Thymus (tissue), 11 donors: ENCODE measurements around the gene DNAJC7. TPM values are rescaled to one million over a fixed set of nuclear protein-coding genes. Genes with fewer than 3 reads are reported as not detected.

Experiments
- DNase-seq, 9 donors: peaks; one replicate each; pipeline ENCODE4 v3.0.0-alpha.2; 2013; ENCODE audit warnings: low spot score in 9 of 9, low read depth in 6 of 9, missing footprints in 1 of 9
- H3K27ac ChIP-seq, 2 donors: one replicate each; pipeline ENCODE4 v1.5.1; 2013; ENCODE audit warnings: control low read depth in 1 of 2, low read depth in 1 of 2, low read length in 1 of 2, mild to moderate bottlenecking in 1 of 2, moderate library complexity in 1 of 2
- H3K27me3 ChIP-seq, 2 donors: one replicate each; pipeline ENCODE4 v1.5.1; 2013; ENCODE audit warnings: low read length in 1 of 2; ENCODE audit not compliant: control insufficient read depth in 2 of 2, insufficient read depth in 1 of 2
- H3K36me3 ChIP-seq, 2 donors: one replicate each; pipeline ENCODE4 v1.5.1; 2013; ENCODE audit warnings: low read length in 1 of 2, mild to moderate bottlenecking in 1 of 2, moderate library complexity in 1 of 2; ENCODE audit not compliant: control insufficient read depth in 2 of 2, insufficient read depth in 2 of 2
- H3K4me1 ChIP-seq, 2 donors: one replicate each; pipeline ENCODE4 v1.5.1; 2013; ENCODE audit warnings: low read length in 2 of 2; ENCODE audit not compliant: control insufficient read depth in 2 of 2, insufficient read depth in 2 of 2
- H3K4me3 ChIP-seq, 2 donors: one replicate each; pipeline ENCODE4 v1.5.1; 2013; ENCODE audit warnings: low read length in 2 of 2, control low read depth in 1 of 2, mild to moderate bottlenecking in 1 of 2
- H3K9me3 ChIP-seq, 2 donors: one replicate each; pipeline ENCODE4 v1.5.1; 2013; ENCODE audit warnings: low read length in 1 of 2, mild to moderate bottlenecking in 1 of 2; ENCODE audit not compliant: control insufficient read depth in 2 of 2, insufficient read depth in 1 of 2
- WGBS: extraction: QIAGEN DNeasy Blood & Tissue Kit; methylation state at CpG from one replicate; pipeline ENCODE4 v1.1.7; 2013; 5-methylcytosine and 5-hydroxymethylcytosine counted together
- polyA plus RNA-seq: library from polyadenylated mRNA; stranded (reverse); fragments of 200-250 nt; gene quantifications from one replicate; pipeline ENCODE4 v1.2.3, GENCODE V29; 2013
- total RNA-seq: library from RNA; stranded (reverse); fragments of 120-200 nt; gene quantifications from one replicate; pipeline ENCODE4 v1.2.4, GENCODE V29; 2013
- donor health status: healthy.

Gene DNAJC7
- total and polyA plus RNA-seq, 2 donors, result 95.7 to 99.1 TPM

- H3K27me3 ChIP-seq, result no peaks in the 10 kb centered on the region
- no peaks in the 10 kb centered on the region for H3K36me3 ChIP-seq
- no peak overlapping the region for H3K4me3 ChIP-seq
- WGBS, result 24% methylated on average over 9 of the region's 9 CpGs
- peak in 8 of 9 donors; percentile 58 to 88 (median 75) for DNase-seq
- H3K9me3 ChIP-seq, result no peaks in the 10 kb centered on the region
- peaks cover 12 to 39% of the 10 kb centered on the region in 2 donors for H3K4me1 ChIP-seq
- H3K27ac ChIP-seq, result peak overlapping the region in 1 of 2 donors; percentile 22
Measured at GRCh38 chr17:41962768-41963434, 54.3 kb downstream of the DNAJC7 start.

- 69% methylated on average over 5 of the region's 5 CpGs for WGBS
- Histone ChIP-seq H3K4me1 (peaks cover 5 to 31% of the 10 kb centered on the region in 2 donors), H3K4me3 (no peak overlapping the region), H3K27me3 (no peaks in the 10 kb centered on the region), H3K27ac (no peak overlapping the region), H3K9me3 (no peaks in the 10 kb centered on the region), H3K36me3 (no peaks in the 10 kb centered on the region)
- DNase-seq, result peak in 2 of 9 donors; percentile 23 to 46
Measured at GRCh38 chr17:41962111-41962510, 55.1 kb downstream of the DNAJC7 start.

GRCh38 chr17:41959336-41960095 lies 57.7 kb downstream of the DNAJC7 start:
- Histone ChIP-seq H3K4me1 (peaks cover 0 to 22% of the 10 kb centered on the region in 2 donors), H3K9me3 (no peaks in the 10 kb centered on the region), H3K27ac (no peak overlapping the region), H3K36me3 (no peaks in the 10 kb centered on the region), H3K27me3 (no peaks in the 10 kb centered on the region), H3K4me3 (no peak overlapping the region)
- 84% methylated on average over 17 of the region's 17 CpGs for WGBS
- DNase-seq, result peak in 2 of 9 donors; percentile 28 to 36

- Histone ChIP-seq H3K27ac (no peak overlapping the region), H3K4me1 (peaks cover 0 to 22% of the 10 kb centered on the region in 2 donors), H3K27me3 (no peaks in the 10 kb centered on the region), H3K36me3 (no peaks in the 10 kb centered on the region), H3K4me3 (no peak overlapping the region), H3K9me3 (no peaks in the 10 kb centered on the region)
- DNase-seq, result no peak
- 97% methylated on average over 2 of the region's 2 CpGs for WGBS
Measured at GRCh38 chr17:41959030-41959335, 58.3 kb downstream of the DNAJC7 start.

GRCh38 chr17:41957869-41958439 lies 59.3 kb downstream of the DNAJC7 start:
- no peaks in the 10 kb centered on the region for H3K27me3 ChIP-seq
- peaks cover 0 to 20% of the 10 kb centered on the region in 2 donors for H3K4me1 ChIP-seq
- H3K9me3 ChIP-seq, result no peaks in the 10 kb centered on the region
- H3K4me3 ChIP-seq, result no peak overlapping the region
- WGBS, result 97% methylated on average over 6 of the region's 6 CpGs
- no peaks in the 10 kb centered on the region for H3K36me3 ChIP-seq
- H3K27ac ChIP-seq, result no peak overlapping the region
- no peak for DNase-seq

- H3K27me3 ChIP-seq, result no peaks in the 10 kb centered on the region
- H3K9me3 ChIP-seq, result no peaks in the 10 kb centered on the region
- WGBS, result 86% methylated on average over 11 of the region's 11 CpGs
- no peak overlapping the region for H3K4me3 ChIP-seq
- no peaks in the 10 kb centered on the region for H3K36me3 ChIP-seq
- H3K27ac ChIP-seq, result no peak overlapping the region
- H3K4me1 ChIP-seq, result peaks cover 0 to 13% of the 10 kb centered on the region in 2 donors
- no peak for DNase-seq
Measured at GRCh38 chr17:41957031-41957868, 60.0 kb downstream of the DNAJC7 start.

- 96% methylated on average over 6 of the region's 6 CpGs for WGBS
Measured at GRCh38 chr17:41956522-41956921, 60.7 kb downstream of the DNAJC7 start.

GRCh38 chr17:41948762-41949460 lies 68.3 kb downstream of the DNAJC7 start:
- no peaks in the 10 kb centered on the region for H3K9me3 ChIP-seq
- H3K4me1 ChIP-seq, result no peaks in the 10 kb centered on the region
- H3K4me3 ChIP-seq, result no peak overlapping the region
- H3K36me3 ChIP-seq, result no peaks in the 10 kb centered on the region
- 89% methylated on average over 11 of the region's 11 CpGs for WGBS
- no peak for DNase-seq
- H3K27me3 ChIP-seq, result no peaks in the 10 kb centered on the region
- H3K27ac ChIP-seq, result no peak overlapping the region

More at GRCh38 chr17:41956522-41956921, 60.7 kb downstream of the DNAJC7 start:
- H3K27ac ChIP-seq, result no peak overlapping the region
- no peaks in the 10 kb centered on the region for H3K27me3 ChIP-seq
- no peak overlapping the region for H3K4me3 ChIP-seq
- no peaks in the 10 kb centered on the region for H3K36me3 ChIP-seq
- H3K4me1 ChIP-seq, result peaks cover 0 to 6% of the 10 kb centered on the region in 2 donors
- no peak for DNase-seq
- H3K9me3 ChIP-seq, result no peaks in the 10 kb centered on the region
